Suppressor macrophage treated with lipopolysaccharide for 4 hours (primary cell): ENCODE measurements around the gene ATP8A2.
A peak's percentile ranks its signal among the peaks of the same experiment; 100 is the strongest.

Experiments
- DNase-seq: peaks from one replicate; pipeline ENCODE4 v3.0.0-alpha.2; 2020

The ATP8A2 gene

DNA sequence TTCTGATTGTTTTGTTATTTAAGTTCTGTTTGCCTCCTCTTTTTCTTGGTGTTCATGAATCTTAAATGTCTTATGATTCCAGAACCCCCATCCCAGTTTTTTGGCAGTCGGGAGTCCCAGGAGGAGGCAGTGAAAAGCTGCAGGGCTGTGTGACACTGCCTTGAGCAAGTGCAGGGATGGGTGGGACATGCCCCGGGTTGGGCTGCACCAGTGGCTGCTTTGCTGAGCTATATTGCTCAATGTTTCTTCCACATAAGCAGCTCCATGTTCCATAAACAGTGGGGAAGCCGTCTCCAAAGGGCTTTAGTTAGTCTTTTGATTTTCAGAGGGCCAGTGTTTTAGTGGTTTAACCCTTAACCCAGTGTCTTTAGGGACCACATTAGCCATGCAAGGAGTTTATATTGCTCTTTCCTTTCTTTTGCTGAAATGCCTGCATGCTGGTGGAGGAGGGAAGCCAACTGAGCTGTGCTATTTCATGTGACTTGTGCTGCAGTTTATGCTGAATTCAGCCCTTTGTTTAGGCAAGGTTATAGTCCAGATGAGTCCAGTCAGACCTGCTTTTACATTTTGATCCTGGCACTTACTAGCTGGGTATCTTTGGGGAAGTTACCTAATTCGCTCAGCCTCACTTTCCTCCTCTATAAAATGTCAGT lies 13.1 kb downstream of the ATP8A2 start:
- no peak for DNase-seq

DNA sequence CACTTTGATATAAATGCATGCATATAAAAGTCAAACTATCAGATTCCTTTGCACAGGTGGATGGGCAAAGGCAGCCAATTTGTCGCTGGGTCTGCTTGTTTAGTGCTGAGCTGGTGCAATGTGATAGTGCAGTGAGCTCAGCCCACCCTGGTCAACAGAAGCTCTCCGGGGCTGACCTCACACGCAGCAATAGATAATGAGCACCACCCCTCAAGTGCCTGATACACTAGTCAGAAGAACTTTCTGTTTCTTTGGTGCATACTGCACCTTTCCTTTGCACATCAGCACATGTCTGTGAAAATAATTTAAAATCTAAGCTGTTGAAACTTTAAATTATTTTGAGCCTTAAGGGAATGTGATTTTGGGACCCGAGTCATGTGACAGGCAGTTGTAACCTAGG lies 20.2 kb downstream of the ATP8A2 start:
- DNase-seq = no peak

DNA sequence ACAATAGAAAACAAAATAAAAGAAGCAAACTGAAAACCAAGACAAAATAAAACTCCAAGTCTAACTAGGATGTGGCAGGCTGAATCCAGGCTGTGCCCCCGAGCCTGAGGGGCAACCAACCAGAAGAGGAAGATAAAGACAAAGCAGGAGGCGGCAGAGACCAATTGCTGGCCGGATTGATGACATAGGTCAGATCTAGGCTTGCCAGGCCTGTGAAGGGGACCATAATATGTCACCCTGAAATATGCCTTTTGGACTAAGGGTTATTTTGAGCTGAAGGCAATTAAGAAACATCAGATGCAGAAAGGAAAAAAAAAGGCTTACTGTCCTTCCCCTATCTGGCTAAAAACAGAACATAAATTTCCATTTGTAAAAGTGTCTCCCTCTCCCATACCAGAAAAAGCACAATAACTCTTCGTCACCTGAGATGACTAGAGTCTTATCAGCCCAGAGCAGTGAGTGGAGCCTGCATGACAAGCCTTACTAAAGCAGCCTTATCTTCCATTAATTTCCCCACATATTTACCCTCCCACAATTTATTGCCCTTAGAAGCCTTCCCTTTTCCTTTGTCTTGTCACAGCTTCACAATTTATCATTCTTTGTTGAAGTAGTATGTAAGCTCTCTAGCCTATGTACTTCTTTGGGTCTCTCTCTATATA lies 22.8 kb downstream of the ATP8A2 start:
- no peak for DNase-seq

DNA sequence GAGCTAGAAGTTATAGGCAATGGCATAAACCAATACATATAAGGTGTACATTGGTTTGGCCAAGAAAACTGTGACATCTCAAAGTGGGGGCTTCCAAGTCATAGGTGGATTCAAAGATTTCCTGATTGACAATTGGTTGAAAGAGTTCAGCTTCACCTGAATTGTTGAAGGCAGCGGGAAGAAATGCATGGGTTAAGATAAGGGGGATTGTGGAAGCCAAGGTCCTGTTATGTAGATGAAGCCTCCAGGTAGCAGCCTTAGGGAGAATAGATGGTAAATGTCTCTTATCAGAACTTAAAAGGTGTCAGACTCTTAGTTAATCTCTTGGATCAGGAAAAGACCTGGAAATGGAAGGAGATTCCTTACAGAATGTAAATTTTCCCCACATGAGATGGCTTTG lies 26.0 kb downstream of the ATP8A2 start:
- no peak for DNase-seq

DNA sequence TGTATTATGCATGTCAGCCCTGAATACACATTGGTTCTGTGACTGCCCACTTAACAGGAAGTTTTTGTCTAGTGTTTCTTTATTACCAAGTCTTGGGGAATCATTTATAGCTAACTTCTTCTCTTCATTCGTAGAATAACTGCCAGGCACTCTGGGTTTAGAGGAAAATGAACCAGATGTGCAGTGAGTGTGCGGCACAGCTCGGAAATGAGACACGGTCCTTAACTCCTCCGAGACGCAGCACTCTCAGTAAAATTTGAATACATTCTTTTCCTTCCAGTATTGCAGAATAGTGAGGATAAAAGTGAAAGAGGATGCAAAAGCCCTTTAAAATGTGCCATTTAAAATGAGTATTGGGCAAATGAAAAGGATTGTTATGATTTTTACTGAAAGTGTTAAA lies 29.2 kb downstream of the ATP8A2 start:
- DNase-seq = no peak

DNA sequence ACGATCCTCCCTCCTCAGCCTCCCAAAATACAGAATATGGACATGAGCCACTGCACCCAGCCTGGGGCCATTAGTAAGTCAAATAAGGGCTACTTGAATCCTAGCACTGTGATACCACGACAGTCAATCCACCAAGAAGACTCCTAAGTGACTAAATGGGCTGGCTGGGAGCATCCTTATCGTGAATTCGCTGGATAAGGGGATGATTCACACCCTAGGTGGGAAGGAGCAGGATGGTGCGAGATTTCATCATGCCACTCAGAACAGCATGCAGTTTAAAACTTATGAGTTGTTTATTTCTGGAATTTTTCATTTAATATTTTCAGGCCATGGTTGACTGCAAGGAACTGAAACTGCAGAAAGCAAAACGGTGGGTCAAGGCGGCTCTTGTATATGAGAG lies 30.2 kb downstream of the ATP8A2 start:
- no peak for DNase-seq

DNA sequence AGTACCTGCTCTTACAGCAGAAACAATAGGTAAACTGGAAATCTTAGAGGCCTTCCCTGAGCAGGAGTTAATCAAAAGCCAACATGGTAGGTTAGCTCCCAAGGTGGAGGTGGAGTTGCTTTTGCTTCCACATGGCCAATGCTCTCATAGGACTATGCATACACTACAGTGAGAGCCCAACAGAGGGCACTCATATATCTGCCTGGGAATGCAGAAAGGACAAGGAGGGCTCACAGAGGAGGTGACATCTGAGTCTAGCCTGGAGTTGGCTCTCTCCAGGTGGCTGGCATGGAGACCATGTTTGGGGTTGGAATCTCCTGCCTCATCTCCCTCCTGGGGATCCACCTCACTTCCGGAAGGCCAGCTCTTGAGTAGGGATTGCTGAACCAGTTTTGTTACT lies 34.6 kb downstream of the ATP8A2 start:
- DNase-seq = no peak

DNA sequence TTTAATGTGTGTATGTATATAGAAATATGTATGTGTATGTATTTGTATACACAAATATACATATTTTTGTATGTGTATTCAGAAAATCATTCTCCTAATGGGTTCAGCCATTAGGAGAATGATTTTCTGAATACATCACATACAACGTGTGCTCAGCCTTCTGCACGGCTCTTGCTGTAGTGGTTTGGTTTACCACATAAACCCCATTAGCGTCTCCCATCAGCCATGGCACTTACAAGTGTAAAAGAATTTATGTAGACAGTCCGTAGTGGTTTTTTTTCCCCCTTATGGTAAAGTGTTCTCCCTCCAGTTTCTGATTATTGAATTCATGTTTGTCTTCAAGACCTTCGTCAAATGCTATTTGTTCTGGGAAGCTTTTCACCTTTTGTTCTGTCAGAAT lies 38.2 kb downstream of the ATP8A2 start:
- DNase-seq = no peak

DNA sequence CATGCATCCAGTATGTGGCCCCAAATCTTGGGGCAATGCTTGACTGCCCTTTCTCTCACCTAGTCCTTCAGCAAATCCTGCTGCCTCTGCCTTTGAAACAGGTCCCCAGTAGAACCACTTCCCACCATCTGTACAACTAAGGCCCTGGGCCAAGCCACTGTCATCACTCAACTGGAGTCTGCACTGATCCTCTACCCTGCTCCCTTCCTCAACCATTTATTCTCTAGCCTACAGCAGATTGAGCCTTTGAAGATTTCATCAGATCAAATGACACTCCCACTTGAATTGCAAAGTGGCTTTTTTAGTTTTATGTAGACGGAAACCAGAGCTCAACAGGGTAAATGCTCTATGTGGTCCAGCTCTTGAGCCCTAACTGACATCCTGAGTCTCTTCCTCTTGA lies 43.5 kb downstream of the ATP8A2 start:
- DNase-seq = no peak

DNA sequence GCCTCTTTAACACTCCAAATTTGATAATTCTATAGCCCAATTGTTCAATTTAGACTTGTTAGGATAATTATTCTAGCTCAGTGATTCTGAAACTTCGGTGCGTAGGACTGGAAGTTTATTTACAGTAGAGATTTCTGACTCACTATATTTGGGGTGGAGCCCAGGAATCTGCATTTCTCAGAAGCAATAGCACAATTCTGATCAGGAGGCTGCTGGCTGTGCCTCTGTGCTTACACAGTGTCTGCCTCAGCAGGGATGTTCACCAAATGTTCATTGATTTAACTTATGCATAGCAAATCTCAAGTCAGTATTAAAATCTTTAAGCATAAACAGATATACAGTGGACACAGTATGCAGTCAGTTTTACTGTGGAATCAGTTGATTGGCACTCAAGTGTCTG lies 45.8 kb downstream of the ATP8A2 start:
- no peak for DNase-seq

DNA sequence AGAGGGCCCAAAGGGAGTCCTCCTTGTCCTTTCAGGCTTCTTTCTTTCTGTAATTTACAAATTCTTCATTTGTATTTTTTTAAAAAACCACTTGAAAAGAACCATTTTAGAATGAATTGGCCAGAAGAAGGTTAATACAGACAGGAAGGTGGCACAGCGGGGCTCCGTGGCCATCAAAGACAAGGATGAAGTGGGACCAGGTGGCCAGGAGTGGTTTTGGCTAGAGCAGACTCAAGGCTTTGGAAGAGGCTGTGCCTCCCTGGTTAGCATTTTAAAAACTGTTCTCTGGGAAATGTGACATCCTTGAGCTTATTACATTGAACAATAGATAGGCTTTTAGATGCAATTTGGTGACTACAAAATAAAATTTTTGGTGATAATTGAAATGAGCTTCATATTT lies 48.4 kb downstream of the ATP8A2 start:
- DNase-seq = no peak

DNA sequence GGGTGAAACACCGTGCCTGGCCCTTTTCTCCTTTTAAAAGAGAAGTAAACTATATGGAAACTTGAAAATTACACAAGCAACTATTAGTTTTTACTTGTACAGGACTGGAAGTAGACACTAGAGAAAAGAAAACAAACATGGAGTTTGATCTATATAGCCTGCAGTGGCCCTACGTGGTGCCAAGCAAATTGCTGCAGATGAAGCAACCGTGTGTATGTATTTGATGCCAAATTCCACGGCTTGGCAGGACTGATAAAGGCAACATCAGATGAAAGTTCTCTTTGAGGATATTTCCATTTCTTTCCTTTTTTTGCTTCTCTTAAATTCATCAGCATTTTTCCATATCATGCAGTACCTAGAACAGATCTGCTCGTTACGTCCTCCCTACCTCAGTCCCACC lies 49.8 kb downstream of the ATP8A2 start:
- DNase-seq = no peak

DNA sequence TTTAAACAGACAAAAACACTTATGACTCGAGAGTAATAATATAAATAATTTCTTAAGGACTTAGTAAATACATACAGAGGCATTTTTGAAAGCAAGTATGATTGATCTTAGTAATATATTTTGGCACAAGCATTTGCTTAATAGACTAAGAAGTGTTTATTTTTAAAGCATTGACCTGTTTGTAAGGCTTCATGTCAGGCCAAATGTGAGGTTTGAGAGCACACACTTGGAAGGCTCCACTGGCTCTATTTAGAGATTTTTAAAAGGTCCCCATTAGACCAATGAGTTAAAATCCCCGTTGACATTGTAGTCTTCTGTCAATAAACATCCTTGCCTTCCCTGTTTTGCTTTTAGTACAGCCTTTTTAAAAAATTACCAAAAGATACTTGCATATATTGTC lies 50.4 kb downstream of the ATP8A2 start:
- DNase-seq = no peak

DNA sequence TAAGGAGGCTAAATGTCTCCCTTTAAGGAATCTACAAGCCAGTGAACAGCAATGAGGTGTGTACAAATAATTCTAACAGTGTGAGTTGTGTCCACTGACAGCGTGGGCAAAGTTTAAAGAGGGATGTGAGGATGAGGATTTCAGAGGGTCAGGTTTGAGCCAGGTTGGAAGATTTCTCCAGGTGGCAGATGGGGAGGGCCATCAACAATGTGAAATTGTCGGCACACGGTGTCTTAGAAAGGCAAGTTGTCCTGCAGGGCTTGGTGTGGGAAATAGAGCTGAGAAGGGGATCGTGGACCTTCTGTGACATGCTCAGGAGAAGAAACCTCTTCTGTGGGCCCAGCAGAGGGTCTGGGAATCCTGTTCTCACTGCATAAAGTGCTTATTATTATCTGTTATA lies 52.1 kb downstream of the ATP8A2 start:
- no peak for DNase-seq

DNA sequence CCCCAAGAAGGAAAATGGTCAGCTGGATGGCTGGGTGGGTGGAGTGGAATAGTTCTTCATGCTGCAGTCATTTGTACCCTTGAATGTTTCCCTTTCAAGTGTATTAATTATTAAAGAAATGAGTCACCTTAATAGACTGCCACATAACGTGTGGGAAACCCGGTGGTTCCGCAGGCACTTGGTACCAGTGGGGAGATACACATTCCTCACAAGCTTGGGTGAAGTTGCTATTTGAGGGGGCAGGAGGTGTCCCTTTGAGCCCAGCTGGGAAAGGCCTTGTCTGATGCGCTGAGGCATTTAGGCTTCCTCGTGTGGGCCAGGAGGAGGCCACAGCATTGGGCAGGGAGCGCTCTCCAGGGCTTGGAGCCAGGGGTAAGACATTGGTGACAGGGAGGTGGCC lies 57.7 kb downstream of the ATP8A2 start:
- no peak for DNase-seq

DNA sequence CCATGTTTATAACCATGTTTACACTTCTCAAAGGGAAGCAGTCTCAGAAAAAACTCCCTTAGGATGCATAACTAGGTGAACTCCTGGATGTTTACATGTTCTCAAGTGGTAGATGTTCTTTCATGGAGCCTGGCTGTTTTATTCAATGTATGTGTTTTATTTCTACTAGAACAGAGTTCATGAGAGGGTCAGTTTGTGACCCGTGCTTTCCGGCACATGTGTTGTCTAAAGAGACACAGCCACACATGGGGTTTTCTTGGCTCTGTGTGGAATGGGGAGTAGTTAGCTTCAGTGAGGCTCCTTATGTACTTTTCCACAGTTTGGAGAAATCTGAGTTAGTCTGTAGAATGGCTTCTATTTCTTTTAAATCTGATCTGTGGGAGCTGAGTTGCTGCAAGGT lies 60.9 kb downstream of the ATP8A2 start:
- DNase-seq = no peak

DNA sequence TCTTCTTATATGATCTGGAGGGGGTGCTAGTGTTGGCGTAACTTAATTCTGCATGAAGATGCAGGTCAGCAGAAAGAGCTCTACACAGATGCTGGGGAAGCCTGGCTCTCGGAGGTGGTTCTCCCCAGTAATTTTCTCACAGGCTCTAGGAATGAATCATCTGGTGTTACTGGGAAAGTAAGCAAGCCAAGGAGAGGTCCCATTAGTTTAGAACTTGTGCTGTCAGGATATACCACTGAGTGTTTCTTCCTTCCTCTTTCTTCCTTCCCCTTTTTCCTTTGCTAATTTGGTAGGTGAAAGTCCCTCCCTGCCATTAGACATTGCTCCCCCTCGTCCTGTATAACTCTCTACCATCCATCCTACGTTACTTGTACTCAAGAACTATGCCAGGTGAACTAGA lies 68.3 kb downstream of the ATP8A2 start:
- peak; percentile 14 for DNase-seq

DNA sequence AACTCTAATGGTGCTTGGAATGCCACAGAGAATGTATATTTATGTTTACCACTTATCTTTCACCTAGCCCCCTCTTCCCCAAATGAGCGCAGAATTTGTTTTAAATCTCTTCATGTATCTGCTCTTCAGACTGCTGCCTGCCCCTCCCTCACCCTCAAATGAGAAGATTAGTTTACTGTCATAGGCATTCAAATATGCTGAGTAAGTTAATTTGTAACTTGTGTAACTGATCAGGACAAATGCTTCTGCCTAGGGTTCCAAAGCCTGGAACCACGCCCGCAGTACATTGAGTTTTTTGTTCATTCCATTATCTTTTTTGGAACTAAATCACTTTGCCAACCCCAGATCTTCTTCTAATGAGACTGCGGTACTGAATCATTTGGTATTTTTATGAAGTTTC lies 74.5 kb downstream of the ATP8A2 start:
- DNase-seq = no peak

DNA sequence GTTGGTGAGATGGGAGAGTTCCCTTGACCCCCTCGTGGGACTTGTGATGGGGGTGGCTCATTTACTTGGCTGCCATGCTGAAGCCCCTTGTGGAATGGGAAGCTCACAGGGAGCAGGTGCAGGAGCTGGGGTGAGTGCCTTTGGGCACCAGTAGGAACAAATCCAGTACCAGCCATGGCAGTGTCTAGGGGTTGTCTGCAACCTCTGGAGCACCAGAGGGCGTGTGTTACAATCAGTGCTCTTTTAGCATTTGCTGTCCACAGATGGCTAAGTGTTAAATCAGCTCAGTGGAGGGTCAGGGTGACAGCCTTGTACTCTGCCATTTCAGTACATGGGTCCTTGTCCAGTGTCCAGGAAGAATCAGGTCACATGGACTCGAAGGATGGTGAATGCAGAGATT lies 75.6 kb downstream of the ATP8A2 start:
- no peak for DNase-seq

DNA sequence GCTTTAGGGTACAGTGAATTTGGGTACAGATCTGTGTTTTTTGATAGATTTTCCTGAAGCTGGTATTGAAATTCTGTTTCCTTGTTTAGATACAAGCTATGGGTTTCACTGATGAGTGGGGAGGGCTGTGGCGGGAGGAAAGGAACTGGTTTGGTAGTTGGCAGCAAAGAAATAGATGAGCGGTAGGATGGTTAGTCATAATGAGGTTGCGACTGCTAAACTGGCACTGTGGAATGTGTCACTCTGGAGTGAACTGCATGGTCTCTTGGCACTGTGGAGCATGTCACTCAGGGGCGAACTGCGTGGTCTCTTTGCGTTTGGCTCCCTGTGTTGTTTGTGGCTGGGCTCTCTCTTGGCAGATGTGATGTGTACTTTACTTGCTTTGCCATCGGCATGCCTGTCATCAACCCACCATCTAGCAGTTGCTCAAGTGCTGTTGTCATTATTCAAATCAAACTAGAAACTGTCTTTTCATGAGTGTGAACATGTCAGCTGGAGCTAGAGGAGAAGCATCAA lies 82.1 kb downstream of the ATP8A2 start:
- DNase-seq = no peak

DNA sequence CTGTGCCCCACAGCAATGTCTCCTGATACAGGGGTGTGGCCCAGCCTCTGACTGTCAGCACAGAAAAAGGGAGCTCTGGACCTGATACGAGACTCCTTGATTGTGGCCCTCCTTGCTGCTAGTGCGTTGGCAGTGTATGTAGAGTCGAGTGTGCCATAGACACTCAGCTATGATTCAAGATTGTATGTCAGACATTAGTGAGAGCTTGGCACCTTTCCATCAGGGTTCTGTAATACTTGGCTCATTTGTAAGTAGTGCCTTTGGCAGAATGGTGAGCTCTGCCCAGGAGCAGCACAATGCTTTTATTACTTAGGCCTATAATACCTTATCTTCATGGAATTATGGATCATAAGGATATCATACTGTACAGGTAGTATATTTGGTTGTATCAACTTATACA lies 83.4 kb downstream of the ATP8A2 start:
- DNase-seq = no peak

DNA sequence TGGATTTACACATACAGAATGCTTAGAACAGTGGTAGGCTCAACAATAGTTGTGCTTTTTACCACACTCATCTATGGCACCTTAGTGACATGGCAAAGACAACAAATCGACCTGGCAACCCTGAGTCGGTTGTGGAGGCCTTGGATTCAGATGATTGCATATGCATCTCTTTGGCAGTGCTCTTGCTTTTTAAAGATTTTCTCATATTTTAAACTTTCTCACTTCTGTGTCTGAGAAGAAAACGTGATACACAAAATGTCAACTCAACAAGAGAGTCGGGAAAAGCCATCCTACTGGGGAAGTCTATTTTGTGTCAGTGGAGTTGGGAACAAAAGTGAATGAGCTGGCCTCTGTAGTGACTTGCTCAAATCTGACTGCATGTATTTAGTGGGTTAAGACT lies 85.8 kb downstream of the ATP8A2 start:
- no peak for DNase-seq

DNA sequence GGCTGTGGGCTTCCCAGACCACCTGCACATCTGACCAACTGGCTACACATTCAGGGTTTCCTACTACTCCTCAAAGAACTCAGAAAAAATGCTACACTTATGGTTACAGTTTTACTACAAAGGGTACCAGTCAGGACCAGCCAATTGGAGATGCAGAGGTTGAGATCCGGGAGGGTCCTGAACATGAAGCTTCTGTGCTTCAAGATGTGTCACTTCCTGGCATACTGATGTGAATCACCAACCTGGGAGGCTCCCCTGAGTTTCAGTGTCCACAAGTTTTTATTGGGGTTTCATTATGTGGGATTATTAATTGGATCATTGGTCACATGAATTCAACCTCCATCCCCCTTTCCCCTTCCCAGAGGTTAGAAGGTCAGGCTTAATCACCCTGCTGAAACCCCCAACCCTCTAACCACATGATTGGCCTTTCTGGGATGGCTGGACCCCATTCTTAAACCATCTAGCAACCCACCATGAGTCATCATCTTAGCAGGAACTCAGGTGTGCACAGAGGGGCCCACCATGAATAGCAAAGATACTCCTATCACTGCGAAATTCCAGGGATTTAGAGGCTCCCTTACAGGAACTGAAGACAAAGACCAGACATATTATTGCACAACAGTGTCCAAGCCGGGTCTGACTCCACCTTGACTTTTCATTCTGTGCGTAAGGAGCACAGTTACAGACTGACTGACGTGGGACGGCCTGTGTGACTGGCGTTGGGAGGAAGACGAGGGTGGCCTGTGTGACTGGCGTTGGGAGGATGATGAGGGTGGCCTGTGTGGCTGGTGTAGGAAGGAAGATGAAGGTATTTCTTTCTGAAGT lies 90.7 kb downstream of the ATP8A2 start:
- no peak for DNase-seq

DNA sequence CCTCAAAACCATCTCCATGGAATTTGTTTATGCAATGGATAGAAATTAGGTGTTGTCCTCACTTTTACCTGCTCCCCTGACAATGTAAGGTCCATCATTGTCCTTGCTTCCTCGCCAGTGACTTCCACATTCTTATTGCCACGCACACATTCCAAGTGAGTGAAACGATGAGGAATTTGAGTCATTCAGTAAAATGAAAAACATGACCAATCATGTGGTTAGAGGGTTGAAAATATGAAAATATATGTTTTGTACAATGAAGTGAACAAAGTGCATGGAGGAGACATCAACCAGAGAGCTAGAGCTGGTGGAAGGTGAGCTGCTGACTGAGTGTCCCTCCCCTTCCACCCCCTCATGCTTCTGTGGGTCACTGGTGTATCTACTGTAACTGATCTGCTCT lies 91.7 kb downstream of the ATP8A2 start:
- no peak for DNase-seq
